GM18907 (cell line): ENCODE results near the gene TNFAIP3.

ENCODE experiments used
- ATAC-seq: cut with Tn5 transposase; IDR thresholded peaks from one replicate; pipeline ENCODE4 v1.9.1; 2021; ENCODE audit warnings: mild to moderate bottlenecking, moderate library complexity; ENCODE audit not compliant: unreplicated experiment

TNFAIP3 gene

GRCh38 chr6:137862419-137863090, 4.5 kb upstream of the TNFAIP3 start:
- ATAC-seq, result no peak

DNA sequence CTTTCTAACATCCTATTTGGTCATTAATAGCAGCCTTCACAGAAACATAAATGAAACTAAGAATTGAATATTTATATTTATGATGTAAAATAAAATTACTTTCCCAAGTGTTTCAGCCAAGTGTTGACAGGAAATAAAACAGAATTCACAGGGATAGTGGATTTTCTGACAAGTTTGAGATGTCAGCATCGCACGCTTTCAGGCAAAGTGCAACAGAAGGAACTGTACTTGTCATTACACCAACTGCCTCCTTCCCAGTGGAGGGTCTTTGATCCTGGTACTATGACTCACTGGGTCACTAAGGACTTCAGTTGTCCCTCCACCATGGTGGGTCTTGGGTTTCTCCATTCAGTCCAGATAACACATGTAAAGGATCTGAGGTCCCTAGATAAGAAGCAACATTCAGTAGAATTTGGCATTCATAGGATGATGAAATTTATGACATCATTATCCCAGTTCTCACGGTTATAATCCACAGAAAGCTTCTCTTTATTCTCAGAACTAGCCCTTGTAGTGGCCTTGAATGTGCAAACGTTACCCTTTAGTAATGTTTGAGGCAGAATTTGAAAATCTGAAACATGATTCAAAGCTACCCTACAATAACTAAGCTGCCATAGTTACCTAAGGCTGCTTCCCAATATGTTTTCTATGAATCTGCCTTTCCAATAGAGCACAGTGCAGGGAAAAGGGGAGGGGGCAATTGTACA, 3.8 kb upstream of the TNFAIP3 start:
- ATAC-seq, result no peak

DNA sequence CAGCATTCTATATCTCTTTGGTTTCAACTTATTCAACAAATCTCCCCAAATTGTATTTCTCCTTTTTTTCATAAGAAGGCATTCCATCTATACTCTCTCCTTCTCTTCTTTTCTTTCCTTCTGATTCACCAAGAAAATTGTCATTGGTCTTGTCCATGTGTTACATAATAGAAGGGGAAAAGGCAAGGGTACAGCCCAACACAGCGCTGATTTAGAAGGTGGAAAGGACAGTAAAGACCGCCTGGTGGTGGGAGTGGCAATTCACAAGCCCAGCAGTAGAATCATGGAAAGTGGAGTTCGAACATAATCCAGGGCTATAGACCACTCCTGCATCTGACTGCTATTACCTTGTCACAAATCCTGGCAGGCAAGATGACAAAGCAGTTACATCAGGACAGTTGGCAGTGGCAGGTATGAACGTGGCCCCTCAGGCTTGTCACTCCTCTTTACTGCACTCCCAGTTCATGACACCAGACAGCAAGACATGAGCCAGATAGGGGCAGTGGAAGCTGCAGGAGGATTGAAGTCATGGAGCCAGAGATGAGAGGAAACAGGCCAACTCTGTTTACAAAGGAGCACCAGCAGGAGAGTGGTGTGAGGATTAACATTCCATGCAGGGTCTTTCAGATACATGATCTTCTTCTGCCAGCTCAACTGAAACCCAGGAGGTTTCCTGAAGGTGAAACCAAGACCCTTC, 2.1 kb upstream of the TNFAIP3 start:
- no peak for ATAC-seq

DNA sequence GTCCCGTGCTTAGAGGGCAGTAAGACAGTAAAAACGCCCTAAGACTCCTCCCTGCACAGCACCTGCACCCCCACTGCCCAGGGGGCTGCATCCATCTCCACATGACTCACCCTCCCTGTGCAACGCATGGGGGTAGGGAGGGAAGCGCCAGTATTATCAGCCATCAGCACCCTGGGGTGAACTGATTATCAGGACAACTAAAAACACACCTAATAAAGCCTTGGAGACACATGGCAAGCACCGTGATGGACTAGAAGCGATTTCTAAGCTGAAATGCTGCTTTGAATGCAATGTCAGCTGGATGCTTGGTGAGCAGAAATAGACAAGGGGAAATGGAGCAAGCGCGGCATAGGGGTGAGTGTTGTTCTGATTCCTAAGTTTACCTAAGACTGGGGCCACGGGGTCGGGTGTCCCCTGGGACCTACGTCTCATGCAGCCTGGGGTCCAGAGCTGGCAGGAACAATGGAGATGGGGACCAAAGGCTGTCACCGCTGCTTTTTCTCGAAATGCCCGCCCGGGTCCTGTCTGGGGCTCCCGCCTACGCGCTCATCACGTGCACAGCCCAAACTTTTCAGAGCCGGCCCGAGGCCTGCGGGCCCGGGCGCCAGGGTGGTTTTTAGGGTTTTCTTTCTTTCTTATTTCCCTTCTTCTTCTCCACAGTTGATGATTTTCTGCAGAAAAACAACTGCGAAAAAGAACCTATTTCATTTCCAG, 702 bp upstream of the TNFAIP3 start:
- peak; percentile 39 for ATAC-seq

DNA sequence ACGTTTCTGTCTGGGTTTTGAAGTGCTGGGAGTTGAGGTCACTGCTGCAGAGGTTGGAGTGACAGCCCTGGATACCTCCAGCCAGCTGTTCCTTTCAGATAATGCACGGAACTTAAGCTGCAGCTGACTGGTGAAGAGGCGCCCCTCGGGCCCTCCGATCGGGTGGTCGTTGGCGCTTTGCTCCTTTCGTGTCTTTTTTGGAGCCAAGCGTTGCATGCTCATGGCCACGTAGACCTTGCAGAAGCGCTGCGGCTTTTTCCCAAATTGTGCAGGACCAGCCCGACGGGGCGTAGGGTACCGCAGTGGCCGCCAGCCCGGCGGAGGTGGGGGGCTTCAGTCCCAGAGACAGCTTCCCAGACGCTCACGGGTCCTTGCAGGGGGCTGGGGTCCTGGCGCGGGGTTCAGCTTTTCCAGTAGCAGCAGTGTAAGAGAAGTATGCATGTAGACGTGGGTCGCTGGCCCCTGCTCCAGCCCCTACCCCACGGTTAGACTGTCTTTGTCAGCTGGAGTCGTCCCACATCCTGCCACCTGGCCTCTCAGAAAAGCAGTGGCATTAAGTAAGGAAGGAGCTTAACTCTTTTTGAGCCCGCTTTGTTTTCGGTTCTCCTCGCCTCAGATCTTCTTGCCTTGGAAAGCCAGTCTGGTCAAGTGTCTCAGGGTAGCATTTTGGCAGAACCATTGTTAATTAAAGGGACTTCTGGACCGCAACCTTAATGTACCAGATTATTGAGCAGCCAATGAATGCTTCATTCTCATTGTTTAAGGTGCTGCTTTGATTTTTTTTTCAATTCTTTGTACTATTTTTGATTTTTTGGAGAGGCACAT, 838 bp downstream of the TNFAIP3 start:
- ATAC-seq, result peak; percentile 13

- no peak for ATAC-seq
Measured at GRCh38 chr6:137868721-137869548, 1.9 kb downstream of the TNFAIP3 start.

- ATAC-seq, result no peak
Measured at GRCh38 chr6:137869549-137870307, 2.7 kb downstream of the TNFAIP3 start.

DNA sequence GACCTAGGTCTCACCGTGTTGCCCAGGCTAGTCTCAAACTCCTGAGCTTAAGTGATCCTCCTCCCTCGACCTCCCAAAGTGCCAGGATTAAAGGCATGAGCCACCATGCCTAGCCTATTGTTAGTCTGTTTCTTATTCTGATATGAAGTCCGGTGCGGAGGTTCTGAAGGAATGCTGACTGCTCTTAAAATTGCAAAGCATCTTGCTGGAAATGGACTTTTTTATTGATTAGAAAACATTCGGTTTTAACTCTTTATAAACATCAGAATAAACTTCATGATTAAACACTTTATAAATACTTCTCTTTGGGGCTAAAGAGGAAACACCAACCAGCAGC, 3.2 kb downstream of the TNFAIP3 start:
- ATAC-seq, result no peak

GRCh38 chr6:137870744-137871247, 3.7 kb downstream of the TNFAIP3 start:
- peak; percentile 24 for ATAC-seq

- ATAC-seq, result no peak
Measured at GRCh38 chr6:137871291-137871690, 4.2 kb downstream of the TNFAIP3 start.

GRCh38 chr6:137871831-137872454, 4.9 kb downstream of the TNFAIP3 start:
- no peak for ATAC-seq

DNA sequence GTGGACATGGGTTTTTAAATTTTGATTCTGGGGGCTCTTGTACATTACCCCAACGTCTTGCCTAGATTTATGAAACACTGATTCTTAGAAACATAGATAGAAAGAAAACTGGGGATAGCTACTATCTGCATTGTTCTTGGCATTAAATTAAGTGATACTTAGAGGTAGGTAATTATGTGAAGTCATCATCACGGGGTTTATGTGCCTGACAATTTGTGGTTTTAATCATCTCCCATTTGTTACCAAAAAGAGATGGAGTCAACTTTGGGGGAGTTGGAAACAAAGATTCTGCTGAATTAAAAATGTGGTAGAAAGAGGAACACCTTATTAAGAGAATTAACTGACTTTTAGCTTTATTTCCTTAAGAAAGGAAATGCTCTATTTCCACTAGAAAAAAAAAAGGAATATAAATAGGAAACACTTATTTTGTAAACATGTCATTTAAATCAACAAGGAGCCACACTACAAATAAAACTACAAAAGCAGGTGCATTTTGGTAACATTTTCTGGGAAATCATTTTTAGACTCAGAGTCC, 5.6 kb downstream of the TNFAIP3 start:
- ATAC-seq, result no peak

- ATAC-seq, result peak; percentile 43
Measured at GRCh38 chr6:137873273-137873762, 6.3 kb downstream of the TNFAIP3 start.

DNA sequence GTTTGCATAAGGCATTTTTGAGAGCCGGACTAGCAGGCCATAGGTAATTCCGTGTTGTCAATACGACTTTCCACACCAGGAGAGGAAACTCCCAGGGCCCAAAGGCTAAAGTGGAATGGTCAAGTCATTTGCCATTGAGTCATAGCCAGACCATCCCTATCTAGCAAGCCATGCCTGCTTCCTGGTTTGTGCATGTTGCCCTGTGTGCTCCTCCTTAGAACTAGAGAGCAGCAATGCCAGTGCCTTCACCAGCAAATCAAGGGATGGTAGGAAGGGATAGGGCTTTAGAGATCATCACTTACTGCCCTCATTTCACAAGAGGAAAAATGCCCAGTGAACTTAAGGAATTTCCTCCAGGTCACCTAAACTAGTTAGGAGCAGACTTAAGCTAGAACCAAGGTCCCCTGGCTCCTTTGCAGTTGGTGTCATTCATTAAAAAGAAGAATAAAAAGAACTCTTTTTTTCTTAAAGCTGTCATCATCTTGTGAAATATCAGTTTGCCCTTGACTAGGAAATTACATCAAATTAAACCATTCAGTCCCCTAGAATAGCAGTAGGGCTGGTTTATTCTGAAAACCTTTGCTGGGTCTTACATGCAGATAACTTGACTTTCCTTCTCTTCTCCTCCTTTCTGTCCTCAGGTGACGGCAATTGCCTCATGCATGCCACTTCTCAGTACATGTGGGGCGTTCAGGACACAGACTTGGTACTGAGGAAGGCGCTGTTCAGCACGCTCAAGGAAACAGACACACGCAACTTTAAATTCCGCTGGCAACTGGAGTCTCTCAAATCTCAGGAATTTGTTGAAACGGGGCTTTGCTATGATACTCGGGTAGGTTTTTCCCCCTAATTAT, 7.4 kb downstream of the TNFAIP3 start:
- no peak for ATAC-seq

DNA sequence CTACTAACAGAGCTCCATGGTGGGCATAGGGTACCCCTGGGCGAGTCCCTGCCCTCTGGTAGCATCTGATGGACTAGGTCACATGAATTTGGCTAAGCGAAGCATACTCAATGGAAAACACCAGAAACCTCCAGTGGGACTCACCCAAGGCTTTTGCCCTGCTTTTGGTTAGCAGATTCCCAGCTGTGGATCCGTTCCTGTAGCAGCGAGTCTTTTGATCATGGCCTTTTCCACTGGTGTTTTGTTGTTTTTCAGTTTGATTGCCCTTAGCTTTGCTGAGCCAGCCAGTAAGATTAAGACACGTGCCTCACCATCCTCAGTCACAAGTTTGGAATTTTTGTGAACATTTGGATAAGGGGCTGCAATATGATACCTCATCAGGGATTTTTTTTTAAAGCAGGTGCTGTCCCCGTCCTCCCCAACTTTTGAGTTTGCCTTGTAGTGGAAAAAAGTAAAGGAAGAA, 8.0 kb downstream of the TNFAIP3 start:
- no peak for ATAC-seq

- no peak for ATAC-seq
Measured at GRCh38 chr6:137875606-137876005, 8.5 kb downstream of the TNFAIP3 start.

DNA sequence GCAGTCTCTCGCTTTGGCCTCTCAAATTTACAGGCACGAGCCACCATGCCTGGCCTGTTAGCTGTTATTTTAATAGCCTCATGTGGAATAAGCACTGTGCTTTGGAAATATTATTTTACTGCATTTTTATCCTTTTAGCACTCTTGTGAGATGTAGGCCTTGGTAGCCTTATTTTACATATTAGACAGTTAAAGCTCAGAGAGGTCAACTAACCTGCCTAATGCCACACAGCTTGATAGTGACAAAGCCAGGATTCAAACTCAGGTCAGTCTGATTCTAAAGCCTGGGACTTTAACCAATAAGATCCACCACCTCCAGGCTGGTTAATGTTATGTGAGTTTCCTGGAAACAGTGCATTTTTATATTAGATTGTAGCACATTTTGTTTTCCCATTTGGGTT, 9.5 kb downstream of the TNFAIP3 start:
- ATAC-seq, result no peak
